HepG2 (cell line): ENCODE data around the gene ACP7. TPM values are rescaled to one million over a fixed set of nuclear protein-coding genes. Genes with fewer than 3 reads are reported as not detected.

Experiments
- ATAC-seq: fragments of 200-7000 bp; cut with Tn5 transposase; 3 replicates; pipeline ENCODE4 v1.9.1; 2020; ENCODE audit warnings: mild to moderate bottlenecking, moderate library complexity
- BruUV-seq: library from RNA; stranded (reverse); fragments of 400-500 nt; replicated peaks from 2 replicates; lab custom pipeline; 2021; lab: Mats Ljungman, UMichigan
- CTCF ChIA-PET: fragments of 300-600 bp; formaldehyde crosslinking; extraction: SDS; loops from one replicate; lab custom pipeline; 2021; ENCODE audit warnings: low total read pairs, inconsistent platforms, low intra/inter-chr PET ratio; lab: Yijun Ruan, JAX
- POLR2A ChIA-PET: fragments of 350-600 bp; sonication (Branson Sonifier 250); formaldehyde crosslinking; loops from one replicate; lab custom pipeline; 2020; ENCODE audit warnings: antibody characterized with exemption, inconsistent platforms; lab: Yijun Ruan, JAX
- DNase-seq: peaks from one replicate; pipeline ENCODE4 v3.0.0-alpha.2; 2015; ENCODE audit warnings: low spot score
- FAIRE-seq: peaks from 3 replicates; lab custom pipeline; 2011; peaks lifted over from hg19 to GRCh38; lab: Jason Lieb, UNC
- H2AFZ ChIP-seq: one replicate; pipeline ENCODE4 v1.6.1; 2011; ENCODE audit warnings: low read length, inconsistent platforms
- H3K27ac ChIP-seq: fragments of 300-600 bp; 3 replicates; pipeline ENCODE4 v1.8.0; 2011; ENCODE audit warnings: mixed run types, mild to moderate bottlenecking, mixed read lengths, low read length, inconsistent platforms; ENCODE audit not compliant: insufficient read depth; ENCODE audit errors: extremely low read length
- H3K27me3 ChIP-seq, 2 experiments: fragments of 200-600 bp in 1 of 2; 2 replicates in 1 of 2; 3 replicates in 1 of 2; pipeline versions ENCODE4 v1.6.0 to v1.8.0; 2011; ENCODE audit warnings: low read length in 2 of 2, mild to moderate bottlenecking in 2 of 2, moderate library complexity in 2 of 2, inconsistent platforms in 1 of 2; ENCODE audit not compliant: insufficient read depth in 2 of 2, control insufficient read depth in 1 of 2
- H3K36me3 ChIP-seq, 2 experiments: fragments of 200-600 bp in 1 of 2; replicated peaks in 1 of 2; 2 replicates in 1 of 2; 3 replicates in 1 of 2; pipeline versions ENCODE4 v1.5.1 to v1.8.0; 2011; ENCODE audit warnings: low read length in 2 of 2, inconsistent platforms in 1 of 2; ENCODE audit not compliant: insufficient read depth in 2 of 2, control insufficient read depth in 1 of 2
- H3K4me1 ChIP-seq: 2 replicates; pipeline ENCODE4 v1.5.1; 2012; ENCODE audit warnings: low read length, inconsistent platforms; ENCODE audit not compliant: insufficient read depth
- H3K4me2 ChIP-seq: 2 replicates; pipeline ENCODE4 v1.6.0; 2011; ENCODE audit warnings: low read depth, low read length, inconsistent platforms
- H3K4me3 ChIP-seq, 3 experiments: fragments of 200-600 bp in 1 of 3; sonication (generic), shearing (Covaris generic) in 1 of 3; replicated peaks in 1 of 3; 2 replicates each; pipeline ENCODE4 v1.5.1; 2011 to 2016; ENCODE audit warnings: low read length in 3 of 3, inconsistent platforms in 2 of 3, low read depth in 2 of 3, mild to moderate bottlenecking in 2 of 3, control low read depth in 1 of 3, mixed read lengths in 1 of 3; ENCODE audit not compliant: insufficient read depth in 1 of 3
- H3K79me2 ChIP-seq: one replicate; pipeline ENCODE4 v1.6.1; 2011; ENCODE audit warnings: low read length, inconsistent platforms; ENCODE audit not compliant: insufficient read depth
- H3K9ac ChIP-seq: 2 replicates; pipeline ENCODE4 v1.6.0; 2011; ENCODE audit warnings: mild to moderate bottlenecking, low read depth, low read length, inconsistent platforms; ENCODE audit not compliant: insufficient read depth
- H3K9me3 ChIP-seq: 2 replicates; pipeline ENCODE4 v1.5.1; 2012; ENCODE audit warnings: mild to moderate bottlenecking, low read length
- H4K20me1 ChIP-seq: 2 replicates; pipeline ENCODE4 v1.6.0; 2011; ENCODE audit warnings: inconsistent platforms, mild to moderate bottlenecking, low read length, moderate library complexity; ENCODE audit not compliant: insufficient read depth
- FLYWCH1 ChIP-seq: sonication (generic); formaldehyde crosslinking; IDR thresholded peaks from 2 replicates; pipeline ENCODE4 v1.8.1; 2023; ENCODE audit warnings: mild to moderate bottlenecking, missing genetic modification reagents
- KIAA2018 ChIP-seq: sonication (generic); formaldehyde crosslinking; IDR thresholded peaks from 2 replicates; pipeline ENCODE4 v1.5.0; 2020; ENCODE audit warnings: mild to moderate bottlenecking, missing genetic modification reagents, borderline replicate concordance
- PATZ1 ChIP-seq: sonication (generic); formaldehyde crosslinking; IDR thresholded peaks from 2 replicates; pipeline ENCODE4 v1.4.0; 2020; ENCODE audit warnings: missing genetic modification reagents
- PAWR ChIP-seq: sonication (generic); formaldehyde crosslinking; IDR thresholded peaks from 2 replicates; pipeline ENCODE4 v1.4.0; 2020; ENCODE audit warnings: missing genetic modification reagents, mild to moderate bottlenecking, borderline replicate concordance
- SRF ChIP-seq: IDR thresholded peaks from 2 replicates; pipeline ENCODE4 v1.6.1; 2011; ENCODE audit warnings: mild to moderate bottlenecking, low read depth, low read length, moderate library complexity
- TBP ChIP-seq: sonication (generic); formaldehyde crosslinking; IDR thresholded peaks from 2 replicates; pipeline ENCODE4 v1.5.0; 2020; ENCODE audit warnings: missing genetic modification reagents
- ZFP1 ChIP-seq: IDR thresholded peaks from 2 replicates; pipeline ENCODE4 v1.6.1; 2016
- ZNF34 ChIP-seq: sonication (generic); formaldehyde crosslinking; IDR thresholded peaks from 2 replicates; pipeline ENCODE4 v1.4.0; 2020; ENCODE audit warnings: mild to moderate bottlenecking, missing genetic modification reagents, borderline replicate concordance
- ZNF432 ChIP-seq: sonication (generic); formaldehyde crosslinking; IDR thresholded peaks from 2 replicates; pipeline ENCODE4 v1.5.0; 2020; ENCODE audit warnings: missing genetic modification reagents, mild to moderate bottlenecking, borderline replicate concordance
- ZNF552 ChIP-seq: sonication (generic); formaldehyde crosslinking; IDR thresholded peaks from 2 replicates; pipeline ENCODE4 v1.9.0; 2022; ENCODE audit warnings: missing genetic modification reagents, mild to moderate bottlenecking, borderline replicate concordance
- ZNF737 ChIP-seq: sonication (generic); formaldehyde crosslinking; IDR thresholded peaks from 2 replicates; pipeline ENCODE4 v1.5.0; 2020; ENCODE audit warnings: missing genetic modification reagents, mild to moderate bottlenecking, borderline replicate concordance
- WGBS: methylation state at CpG from one replicate; pipeline ENCODE4 v1.1.6; 2017; ENCODE audit warnings: low lambda C conversion rate; 5-methylcytosine and 5-hydroxymethylcytosine counted together
- in situ Hi-C: cut with HindIII; loops from 2 replicates; pipeline ENCODE4 v1.10.0; 2017; ENCODE audit warnings: low pct_unique_long_range_greater_than_20kb; ENCODE audit not compliant: extremely low pct_ligation_motif_present
- intact Hi-C: fragments of 100-400 bp; cut with micrococcal nuclease; formaldehyde crosslinking; loops from one replicate; pipeline ENCODE4 v1.10.0; 2022; ENCODE audit not compliant: unreplicated experiment
- polyA plus RNA-seq, 8 experiments: library from polyadenylated mRNA; depleted of rRNA in 3 of 8; stranded (reverse) in 7 of 8; unstranded in 1 of 8; fragments of >200 nt; fragmentation: Illumina TruSeq in 4 of 8; extraction: Trizol in 4 of 8; gene quantifications; 2 replicates each; pipeline versions ENCODE4 v1.2.1 to v1.2.3, GENCODE V29; 2011 to 2016; ENCODE audit warnings: low read depth in 4 of 8, missing spikeins in 1 of 8, mixed read lengths in 1 of 8; ENCODE audit not compliant: insufficient read depth in 1 of 8
- total RNA-seq, 5 experiments: library from RNA; depleted of rRNA; stranded (reverse); fragments of >200 nt; fragmentation: Illumina TruSeq; extraction: Trizol; gene quantifications; 2 replicates each; pipeline ENCODE4 v1.2.3, GENCODE V29; 2016; ENCODE audit warnings: low read depth in 1 of 5

Gene ACP7
- total and polyA plus RNA-seq, 2 of the 13 experiments (the other 11 are each of a cell fraction or from before 2014, with no cell fraction given), result not detected

GRCh38 chr19:39138221-39139211 lies 54.3 kb downstream of the ACP7 start:
- Histone ChIP-seq H2AFZ (no peak overlapping the region), H3K9ac (no peak overlapping the region), H3K9me3 (no peaks in the 10 kb centered on the region), H3K36me3 (peaks cover 0 to 11% of the 10 kb centered on the region in 2 experiments; a peak in 1 of 5 replicates), H3K79me2 (peaks cover 85% of the 10 kb centered on the region), H4K20me1 (peaks cover 43% of the 10 kb centered on the region), H3K4me1 (peaks cover 43% of the 10 kb centered on the region), H3K27me3 (no peaks in the 10 kb centered on the region), H3K4me3 (no peak overlapping the region), H3K27ac (no peak overlapping the region), H3K4me2 (no peak overlapping the region)
- intact Hi-C loops, result no loop called here
- FAIRE-seq, result no peak
- no peak for ATAC-seq
- in situ Hi-C loops, result no loop called here
- no peak for DNase-seq
- no TSS peak for BruUV-seq
- TF ChIP-seq ZNF737 (CRISPR knock-in tag), result no peak
- TF ChIP-seq ZNF432 (CRISPR knock-in tag), result no peak
- no peak for TF ChIP-seq ZFP1 (CRISPR knock-in tag)
- TF ChIP-seq PATZ1 (CRISPR knock-in tag), result no peak
- no peak for TF ChIP-seq ZNF552
- no peak for TF ChIP-seq KIAA2018 (CRISPR knock-in tag)
- TF ChIP-seq TBP, result no peak
- no peak for TF ChIP-seq ZNF34 (CRISPR knock-in tag)
- TF ChIP-seq FLYWCH1 (CRISPR knock-in tag), result no peak
- TF ChIP-seq PAWR (CRISPR knock-in tag), result no peak
- TF ChIP-seq SRF, result no peak
- CTCF ChIA-PET, result no interaction called here
- POLR2A ChIA-PET, result no interaction called here
- 97% methylated on average over 15 of the region's 20 CpGs for WGBS
